ENCODE data around the gene BICDL1. TPM values are rescaled to one million over a fixed set of nuclear protein-coding genes. Genes with fewer than 3 reads are reported as not detected.

BICDL1 gene
- total RNA-seq, 4 donors from 2014 or later = 58.6 to 219 (median 61.6) TPM; not detected in 1

GRCh38 chr12:120054293-120054692 lies 65.3 kb downstream of the BICDL1 start:
- no peak for ATAC-seq (ENCODE audit: low FRiP score)
- TF ChIP-seq, protein P1, sequence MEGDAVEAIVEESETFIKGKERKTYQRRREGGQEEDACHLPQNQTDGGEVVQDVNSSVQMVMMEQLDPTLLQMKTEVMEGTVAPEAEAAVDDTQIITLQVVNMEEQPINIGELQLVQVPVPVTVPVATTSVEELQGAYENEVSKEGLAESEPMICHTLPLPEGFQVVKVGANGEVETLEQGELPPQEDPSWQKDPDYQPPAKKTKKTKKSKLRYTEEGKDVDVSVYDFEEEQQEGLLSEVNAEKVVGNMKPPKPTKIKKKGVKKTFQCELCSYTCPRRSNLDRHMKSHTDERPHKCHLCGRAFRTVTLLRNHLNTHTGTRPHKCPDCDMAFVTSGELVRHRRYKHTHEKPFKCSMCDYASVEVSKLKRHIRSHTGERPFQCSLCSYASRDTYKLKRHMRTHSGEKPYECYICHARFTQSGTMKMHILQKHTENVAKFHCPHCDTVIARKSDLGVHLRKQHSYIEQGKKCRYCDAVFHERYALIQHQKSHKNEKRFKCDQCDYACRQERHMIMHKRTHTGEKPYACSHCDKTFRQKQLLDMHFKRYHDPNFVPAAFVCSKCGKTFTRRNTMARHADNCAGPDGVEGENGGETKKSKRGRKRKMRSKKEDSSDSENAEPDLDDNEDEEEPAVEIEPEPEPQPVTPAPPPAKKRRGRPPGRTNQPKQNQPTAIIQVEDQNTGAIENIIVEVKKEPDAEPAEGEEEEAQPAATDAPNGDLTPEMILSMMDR (IDR thresholded peaks at IDR 0.05) = no peak

DNA sequence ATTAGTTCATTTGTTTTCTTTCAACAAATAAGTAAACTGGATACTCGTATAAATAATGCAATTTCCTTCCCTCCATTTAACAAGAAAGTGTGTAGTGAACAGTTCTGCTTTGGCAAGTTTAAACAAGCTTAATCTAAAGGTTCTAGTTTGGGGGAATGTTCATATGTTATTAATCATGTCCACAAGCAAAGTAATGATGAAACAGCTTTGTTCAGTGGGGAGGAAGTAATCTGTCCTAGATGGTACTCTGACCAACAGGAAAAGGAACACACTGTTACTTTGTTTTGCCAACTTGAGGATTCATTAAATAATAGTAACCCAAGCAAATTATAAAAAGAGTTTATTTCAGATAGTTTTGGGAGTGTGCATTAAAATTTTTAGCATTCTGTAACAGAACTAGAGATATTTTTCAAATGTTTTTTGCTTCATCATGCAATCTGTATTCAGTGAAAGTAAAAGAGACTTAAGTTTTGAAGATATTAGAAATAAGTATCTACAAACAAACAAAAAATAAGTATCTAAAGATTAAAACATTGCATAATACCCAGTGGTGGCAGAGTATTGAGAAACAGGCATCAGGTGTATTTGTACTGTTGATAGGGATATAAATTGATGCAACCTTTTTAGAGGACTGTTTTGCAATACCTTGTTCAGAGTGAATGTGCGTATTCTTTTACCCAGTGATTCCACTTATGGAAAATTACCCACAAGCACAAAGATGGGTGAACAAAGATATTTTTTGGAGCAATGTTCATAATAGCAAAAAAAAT lies 66.4 kb downstream of the BICDL1 start:
- DNase-seq (ENCODE audit: low spot score) (no peak), ATAC-seq (ENCODE audit: low FRiP score) (peak; percentile 72)
- TF ChIP-seq, protein P1 (IDR thresholded peaks at IDR 0.05) = no peak

More at GRCh38 chr12:120054293-120054692, 65.3 kb downstream of the BICDL1 start:
- DNase-seq (ENCODE audit: low spot score) = no peak

DNA sequence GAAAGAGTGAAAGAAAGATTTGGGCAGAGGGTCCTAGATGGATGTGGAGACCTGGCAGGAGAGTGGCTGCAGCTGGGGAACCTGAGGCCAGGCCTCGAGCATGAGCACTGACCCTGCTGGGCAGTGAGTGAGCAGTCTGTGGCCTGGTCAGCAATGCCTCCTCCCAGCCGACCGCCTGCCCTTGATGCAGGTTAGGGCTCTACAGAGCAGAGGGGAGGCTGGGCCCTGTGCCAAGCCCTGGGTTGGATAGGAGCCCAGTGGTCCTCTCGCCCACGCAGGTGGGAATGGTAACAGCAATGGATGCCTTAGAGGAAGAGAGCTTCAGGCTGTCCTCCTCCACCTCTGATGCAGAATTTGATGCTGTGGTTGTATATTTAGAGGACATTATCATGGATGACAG lies 67.7 kb downstream of the BICDL1 start:
- DNase-seq (ENCODE audit: low spot score) (no peak), ATAC-seq (ENCODE audit: low FRiP score) (no peak)
- TF ChIP-seq, protein P1 (IDR thresholded peaks at IDR 0.05) = no peak

- TF ChIP-seq, protein P1 (IDR thresholded peaks at IDR 0.05) = no peak
- no peak for DNase-seq (ENCODE audit: low spot score)
- peak; percentile 48 for ATAC-seq (ENCODE audit: low FRiP score)
These were observed 71.2 kb downstream of the BICDL1 start for GRCh38 chr12:120060196-120060595.

GRCh38 chr12:120060717-120061116 lies 71.7 kb downstream of the BICDL1 start:
- TF ChIP-seq, protein P1 (IDR thresholded peaks at IDR 0.05) = no peak
- ATAC-seq (ENCODE audit: low FRiP score) (no peak), DNase-seq (ENCODE audit: low spot score) (no peak)

DNA sequence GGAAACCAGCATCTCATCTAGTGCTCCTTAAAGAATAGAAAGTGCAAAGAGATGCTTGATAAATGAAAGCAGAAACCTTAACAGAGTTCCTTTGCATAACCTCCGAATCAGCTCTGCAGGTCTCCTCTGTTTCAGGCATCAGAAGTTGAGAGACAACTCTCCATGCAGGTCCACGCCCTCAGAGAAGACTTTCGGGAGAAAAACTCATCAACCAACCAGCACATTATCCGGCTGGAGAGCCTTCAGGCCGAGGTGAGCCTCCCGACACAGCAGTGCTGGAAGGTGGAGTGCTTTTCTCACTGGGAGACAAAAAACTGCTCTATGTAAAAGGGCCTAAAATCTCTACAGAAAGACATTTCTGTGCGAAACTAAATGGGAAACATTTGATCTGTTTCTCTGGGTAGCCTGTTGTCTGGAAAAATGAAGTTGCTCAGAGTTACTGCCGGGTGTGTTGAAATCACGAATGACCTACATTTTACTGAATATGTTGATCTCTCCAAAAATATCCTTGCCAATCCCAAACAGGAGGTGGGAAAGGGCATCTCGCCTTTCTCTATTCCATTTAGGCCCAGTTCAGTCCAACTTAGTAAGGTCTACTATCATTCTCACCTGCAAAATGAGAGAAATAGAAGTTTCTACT lies 72.7 kb downstream of the BICDL1 start:
- DNase-seq (ENCODE audit: low spot score) (no peak), ATAC-seq (ENCODE audit: low FRiP score) (no peak)
- TF ChIP-seq, protein P1 (IDR thresholded peaks at IDR 0.05) = no peak
